K562 (cell line): ENCODE data around the gene COPG2. TPM values are rescaled to one million over a fixed set of nuclear protein-coding genes. Genes with fewer than 3 reads are reported as not detected.
A peak's percentile ranks its signal among the peaks of the same experiment; 100 is the strongest.

Experiments
- ATAC-seq: fragments of 200-7000 bp; cut with Tn5 transposase; 3 replicates; pipeline ENCODE4 v1.9.1; 2020; ENCODE audit warnings: moderate library complexity
- BruUV-seq: library from RNA; stranded (reverse); fragments of 400-500 nt; replicated peaks from 2 replicates; lab custom pipeline; 2021; lab: Mats Ljungman, UMichigan
- CTCF ChIA-PET: fragments of 300-600 bp; formaldehyde crosslinking; extraction: SDS; loops from one replicate; lab custom pipeline; 2021; ENCODE audit warnings: low intra/inter-chr PET ratio; lab: Yijun Ruan, JAX
- POLR2A ChIA-PET: fragments of 300-600, 350-650 bp; sonication (Branson Sonifier 250); formaldehyde crosslinking; extraction: SDS; loops from one replicate; lab custom pipeline; 2021; ENCODE audit warnings: antibody characterized with exemption, inconsistent platforms; lab: Yijun Ruan, JAX
- DNase-seq, 4 experiments: peaks; one replicate each; pipeline versions ENCODE4 v3.0.0 to v3.0.0-alpha.2; 2011 to 2018; ENCODE audit warnings: low spot score in 3 of 4, mixed read lengths in 3 of 4; ENCODE audit errors: extremely low read depth in 1 of 4
- FAIRE-seq: peaks from 2 replicates; lab custom pipeline; 2011; peaks lifted over from hg19 to GRCh38; lab: Jason Lieb, UNC
- H2AFZ ChIP-seq: 2 replicates; pipeline ENCODE4 v1.6.0; 2011; ENCODE audit warnings: low read depth, low read length, control low read depth, inconsistent platforms
- H3K27ac ChIP-seq: fragments of 200-600 bp; 3 replicates; pipeline ENCODE4 v1.8.0; 2011; ENCODE audit warnings: low read depth, mild to moderate bottlenecking, control low read depth, inconsistent platforms, low read length, moderate library complexity, mixed read lengths; ENCODE audit errors: extremely low read depth
- H3K27me3 ChIP-seq, 2 experiments: fragments of 300-600 bp in 1 of 2; 2 replicates in 1 of 2; 3 replicates in 1 of 2; pipeline versions ENCODE4 v1.6.0 to v1.8.0; 2011; ENCODE audit warnings: inconsistent platforms in 2 of 2, low read length in 2 of 2, mild to moderate bottlenecking in 1 of 2, mixed read lengths in 1 of 2, moderate library complexity in 1 of 2; ENCODE audit not compliant: control insufficient read depth in 2 of 2, insufficient read depth in 2 of 2
- H3K36me3 ChIP-seq: fragments of 300-600 bp; 3 replicates; pipeline ENCODE4 v1.8.0; 2011; ENCODE audit warnings: mild to moderate bottlenecking, low read length, inconsistent platforms; ENCODE audit not compliant: control insufficient read depth, insufficient read depth
- H3K4me1 ChIP-seq, 2 experiments: fragments of 200-600 bp in 1 of 2; replicated peaks in 1 of 2; 2 replicates in 1 of 2; 3 replicates in 1 of 2; pipeline versions ENCODE4 v1.5.1 to v1.8.0; 2011; ENCODE audit warnings: inconsistent platforms in 2 of 2, low read length in 2 of 2, mild to moderate bottlenecking in 1 of 2, mixed read lengths in 1 of 2, moderate library complexity in 1 of 2; ENCODE audit not compliant: control insufficient read depth in 2 of 2, insufficient read depth in 2 of 2
- H3K4me2 ChIP-seq: 2 replicates; pipeline ENCODE4 v1.6.1; 2011; ENCODE audit warnings: low read length, control low read depth, inconsistent platforms, mixed read lengths; ENCODE audit not compliant: insufficient read depth
- H3K4me3 ChIP-seq: fragments of 200-600 bp; sonication (generic), shearing (Covaris generic); 2 replicates; pipeline ENCODE4 v1.5.1; 2016; ENCODE audit warnings: control low read depth, inconsistent platforms
- H3K79me2 ChIP-seq: fragments of 200-600 bp; 3 replicates; pipeline ENCODE4 v1.8.0; 2011; ENCODE audit warnings: low read length, inconsistent platforms; ENCODE audit not compliant: control insufficient read depth, insufficient read depth
- H3K9ac ChIP-seq, 2 experiments: 2 replicates each; pipeline versions ENCODE4 v1.6.0 to v1.6.1; 2011; ENCODE audit warnings: low read depth in 2 of 2, low read length in 2 of 2, control low read depth in 1 of 2, inconsistent platforms in 1 of 2, mild to moderate bottlenecking in 1 of 2, mixed read lengths in 1 of 2; ENCODE audit not compliant: insufficient read depth in 1 of 2
- H3K9me1 ChIP-seq: one replicate; pipeline ENCODE4 v1.6.0; 2011; ENCODE audit warnings: inconsistent platforms, mild to moderate bottlenecking, low read length, moderate library complexity; ENCODE audit not compliant: control insufficient read depth, insufficient read depth
- H3K9me3 ChIP-seq: replicated peaks from 2 replicates; pipeline ENCODE4 v1.5.1; 2011; ENCODE audit warnings: low read depth, low read length, inconsistent platforms; ENCODE audit not compliant: control insufficient read depth, insufficient read depth
- H4K20me1 ChIP-seq: replicated peaks from 2 replicates; pipeline ENCODE4 v1.6.1; 2011; ENCODE audit warnings: low read length, inconsistent platforms, mixed read lengths; ENCODE audit not compliant: control insufficient read depth, insufficient read depth
- ARID3B ChIP-seq: fragments of 250-450 bp; sonication (Bioruptor Pico); IDR thresholded peaks from 2 replicates; pipeline ENCODE4 v1.4.0; 2020; ENCODE audit warnings: borderline replicate concordance
- CREBBP ChIP-seq: IDR thresholded peaks from one replicate; pipeline ENCODE4 v1.6.1; 2012; ENCODE audit warnings: low read depth, mild to moderate bottlenecking, control low read depth, inconsistent platforms, low read length
- ELF1 ChIP-seq: fragments of 200-800 bp; sonication (Bioruptor generic); IDR thresholded peaks from 2 replicates; pipeline ENCODE4 v1.6.1; 2016; ENCODE audit warnings: missing genetic modification characterization, missing compliant biosample characterization
- HNRNPK ChIP-seq: fragments of 200-400 bp; formaldehyde crosslinking; IDR thresholded peaks from one replicate; pipeline ENCODE4 v1.6.1; 2018; ENCODE audit warnings: mild to moderate bottlenecking, low read depth, low read length; ENCODE audit not compliant: poor library complexity, severe bottlenecking
- NCOR1 ChIP-seq: fragments of 450-650 bp; IDR thresholded peaks from 2 replicates; pipeline ENCODE4 v1.6.1; 2016; ENCODE audit warnings: mild to moderate bottlenecking, moderate library complexity
- NR3C1 ChIP-seq: sonication (generic); formaldehyde crosslinking; IDR thresholded peaks from 2 replicates; pipeline ENCODE4 v1.8.1; 2022; ENCODE audit warnings: missing genetic modification reagents
- SRSF3 ChIP-seq: fragments of 200-400 bp; formaldehyde crosslinking; IDR thresholded peaks from 2 replicates; pipeline ENCODE4 v1.6.1; 2016; ENCODE audit warnings: mild to moderate bottlenecking, low read length, moderate library complexity; ENCODE audit not compliant: insufficient read depth
- STAG1 ChIP-seq: sonication (generic); formaldehyde crosslinking; IDR thresholded peaks from 2 replicates; pipeline ENCODE4 v1.5.0; 2020; ENCODE audit warnings: missing genetic modification reagents, borderline replicate concordance
- TCF3 ChIP-seq: sonication (generic); formaldehyde crosslinking; IDR thresholded peaks from 2 replicates; pipeline ENCODE4 v1.4.0; 2020; ENCODE audit warnings: mild to moderate bottlenecking, missing genetic modification reagents
- THRAP3 ChIP-seq: fragments of 450-650 bp; IDR thresholded peaks from 2 replicates; pipeline ENCODE4 v1.6.1; 2016; ENCODE audit warnings: mild to moderate bottlenecking, inconsistent platforms, borderline replicate concordance
- ZNF224 ChIP-seq: sonication (generic); formaldehyde crosslinking; IDR thresholded peaks from 2 replicates; pipeline ENCODE4 v1.8.0; 2022; ENCODE audit warnings: mild to moderate bottlenecking, missing genetic modification reagents
- WGBS: fragments of 100-300 bp; shearing (Covaris generic); methylation state at CpG from one replicate; pipeline ENCODE4 v1.1.6; 2016; ENCODE audit warnings: low coverage, mixed read lengths; ENCODE audit not compliant: insufficient coverage; ENCODE audit errors: missing lambda C conversion rate; 5-methylcytosine and 5-hydroxymethylcytosine counted together
- in situ Hi-C: fragments of 300-500 bp; cut with MboI; formaldehyde crosslinking; loops from 4 replicates; pipeline ENCODE4 v1.15.0; 2018; ENCODE audit warnings: inconsistent platforms, mixed read lengths
- intact Hi-C: fragments of 100-400 bp; cut with micrococcal nuclease; formaldehyde crosslinking; loops from 2 replicates; pipeline ENCODE4 v1.14.2; 2022
- polyA plus RNA-seq, 8 experiments: library from polyadenylated mRNA; depleted of rRNA in 4 of 8; stranded (reverse) in 5 of 8; unstranded in 3 of 8; fragments of >200 nt; fragmentation: Nextera tagmentation in 2 of 8; fragmentation: Illumina TruSeq in 1 of 8; extraction: Ambion mirVana in 2 of 8; extraction: Trizol in 1 of 8; gene quantifications; 2 replicates each; pipeline versions ENCODE4 v1.2.1 to v1.2.3, GENCODE V29; 2011 to 2014; ENCODE audit warnings: inconsistent platforms in 1 of 8, missing spikeins in 1 of 8
- total RNA-seq, 7 experiments: library from RNA; depleted of rRNA in 6 of 7; stranded (reverse); fragments of >200 nt in 6 of 7; fragmentation: Illumina TruSeq in 2 of 7; extraction: Trizol in 2 of 7; gene quantifications; 2 replicates each; pipeline versions ENCODE4 v1.2.1 to v1.2.3, GENCODE V29; 2011 to 2021; ENCODE audit warnings: low replicate concordance in 1 of 7

COPG2 gene
- total and polyA plus RNA-seq, 9 of the 15 experiments (the other 6 are each of a cell fraction or from before 2014, with no cell fraction given), result 6.6 to 104 (median 32.5) TPM

GRCh38 chr7:130521258-130521951, 147.1 kb downstream of the COPG2 start:
- H3K9ac ChIP-seq, result no peak overlapping the region
- H3K4me1 ChIP-seq, result peaks cover 0 to 4% of the 10 kb centered on the region in 2 experiments; a peak in 2 of 5 replicates
- no peak overlapping the region for H2AFZ ChIP-seq
- no peak overlapping the region for H3K27ac ChIP-seq
- no peaks in the 10 kb centered on the region for H3K9me1 ChIP-seq
- WGBS, result 52% methylated on average over 4 of the region's 4 CpGs
- POLR2A ChIA-PET, result interaction anchor here (0.7 to 1.3 kb wide), 3 partner anchors 10 to 387 kb away, joined by 3 read pairs; no protein-coding TSS in a partner anchor
- no peaks in the 10 kb centered on the region for H4K20me1 ChIP-seq
- TF ChIP-seq NCOR1 (peak; percentile 5; the same call in 1 of the 2 replicates), THRAP3 (no peak), ZNF224 (CRISPR knock-in tag) (no peak)
- TF ChIP-seq, all 486 proteins: peak for 1
- no peaks in the 10 kb centered on the region for H3K27me3 ChIP-seq
- CTCF ChIA-PET, result no interaction called here
- H3K79me2 ChIP-seq, result no peaks in the 10 kb centered on the region
- in situ Hi-C loops, result no loop called here
- intact Hi-C loops, result no loop called here
- no peaks in the 10 kb centered on the region for H3K9me3 ChIP-seq
- ATAC-seq (no peak), FAIRE-seq (no peak), DNase-seq (no peak)
- no peak overlapping the region for H3K4me3 ChIP-seq
- BruUV-seq, result no TSS peak
- no peak overlapping the region for H3K4me2 ChIP-seq
- no peaks in the 10 kb centered on the region; the same call in 2 of the 3 replicates for H3K36me3 ChIP-seq

- intact Hi-C loops (no loop called here), in situ Hi-C loops (no loop called here)
- no peaks in the 10 kb centered on the region for H3K9me1 ChIP-seq
- no peak for DNase-seq
- ATAC-seq, result no peak
- TF ChIP-seq TCF3 (CRISPR knock-in tag), result no peak
- TF ChIP-seq STAG1 (CRISPR knock-in tag), result no peak
- no peak for TF ChIP-seq CREBBP
- TF ChIP-seq ARID3B (CRISPR knock-in tag), result no peak
- TF ChIP-seq NR3C1 (CRISPR knock-in tag), result no peak
- no peak for TF ChIP-seq HNRNPK
- no peak for TF ChIP-seq ELF1 (tag)
- TF ChIP-seq SRSF3, result no peak
- no peaks in the 10 kb centered on the region for H3K79me2 ChIP-seq
- WGBS, result 17% methylated on average over 3 of the region's 3 CpGs
- H2AFZ ChIP-seq, result no peak overlapping the region
- H3K4me3 ChIP-seq, result no peak overlapping the region
- no peaks in the 10 kb centered on the region for H3K4me1 ChIP-seq
- H3K27ac ChIP-seq, result no peak overlapping the region
- no peaks in the 10 kb centered on the region for H3K27me3 ChIP-seq
- POLR2A ChIA-PET, result no interaction called here
- no peaks in the 10 kb centered on the region for H4K20me1 ChIP-seq
- no peaks in the 10 kb centered on the region for H3K9me3 ChIP-seq
- H3K4me2 ChIP-seq, result no peak overlapping the region
- CTCF ChIA-PET, result no interaction called here
- H3K9ac ChIP-seq, result no peak overlapping the region
- no TSS peak for BruUV-seq
- peaks cover 2% of the 10 kb centered on the region; the same call in 2 of the 3 replicates for H3K36me3 ChIP-seq
- FAIRE-seq, result no peak
Measured at GRCh38 chr7:130515315-130516040, 153.1 kb downstream of the COPG2 start.
